ENCODE results near the gene TMEM154. TPM values are rescaled to one million over a fixed set of nuclear protein-coding genes. Genes with fewer than 3 reads are reported as not detected.

TMEM154 gene
- total RNA-seq, 4 donors from 2014 or later: 1.3 to 4.5 (median 2.9) TPM

GRCh38 chr4:152652102-152652501 lies 27.7 kb downstream of the TMEM154 start:
- Histone ChIP-seq H3K27ac (no peak overlapping the region), H3K4me3 (no peak overlapping the region), H3K27me3 (no peaks in the 10 kb centered on the region), H3K9me3 (peaks cover 0 to 2% of the 10 kb centered on the region in 2 donors), H3K4me1 (no peaks in the 10 kb centered on the region), H3K36me3 (no peaks in the 10 kb centered on the region)
- intact Hi-C loops (cut with DNase I; ENCODE audit: low total_unique reads): no loop called here
- no peak for DNase-seq
- TF ChIP-seq CTCF (IDR thresholded peaks at IDR 0.05) (no peak), POLR2A (IDR thresholded peaks at IDR 0.05) (no peak)

- H3K9me3 ChIP-seq: no peaks in the 10 kb centered on the region
- intact Hi-C loops (cut with DNase I; ENCODE audit: low total_unique reads): no loop called here
- no peaks in the 10 kb centered on the region for H3K27me3 ChIP-seq
- TF ChIP-seq POLR2A (IDR thresholded peaks at IDR 0.05) (no peak), CTCF (IDR thresholded peaks at IDR 0.05) (no peak)
- no peaks in the 10 kb centered on the region for H3K36me3 ChIP-seq
- H3K27ac ChIP-seq: no peak overlapping the region
- no peak for DNase-seq
- no peak overlapping the region for H3K4me3 ChIP-seq
- H3K4me1 ChIP-seq: no peaks in the 10 kb centered on the region
Observed at GRCh38 chr4:152651473-152652060, 28.2 kb downstream of the TMEM154 start.

GRCh38 chr4:152646221-152646620 lies 33.6 kb downstream of the TMEM154 start:
- H3K27me3 ChIP-seq: no peaks in the 10 kb centered on the region
- no peak overlapping the region for H3K27ac ChIP-seq
- DNase-seq: no peak
- H3K4me3 ChIP-seq: no peak overlapping the region
- H3K36me3 ChIP-seq: no peaks in the 10 kb centered on the region
- TF ChIP-seq POLR2A (IDR thresholded peaks at IDR 0.05) (no peak), CTCF (IDR thresholded peaks at IDR 0.05) (no peak)
- intact Hi-C loops (cut with DNase I; ENCODE audit: low total_unique reads): no loop called here
- no peaks in the 10 kb centered on the region for H3K9me3 ChIP-seq
- no peaks in the 10 kb centered on the region for H3K4me1 ChIP-seq

GRCh38 chr4:152644130-152644529 lies 35.7 kb downstream of the TMEM154 start:
- no peak for DNase-seq
- no peak overlapping the region for H3K4me3 ChIP-seq
- no peaks in the 10 kb centered on the region for H3K9me3 ChIP-seq
- intact Hi-C loops (cut with DNase I; ENCODE audit: low total_unique reads): no loop called here
- no peaks in the 10 kb centered on the region for H3K4me1 ChIP-seq
- no peaks in the 10 kb centered on the region for H3K36me3 ChIP-seq
- no peak overlapping the region for H3K27ac ChIP-seq
- no peaks in the 10 kb centered on the region for H3K27me3 ChIP-seq
- TF ChIP-seq POLR2A (IDR thresholded peaks at IDR 0.05): no peak
- no peak for TF ChIP-seq CTCF (IDR thresholded peaks at IDR 0.05)

GRCh38 chr4:152643153-152644035 lies 36.4 kb downstream of the TMEM154 start:
- no peaks in the 10 kb centered on the region for H3K36me3 ChIP-seq
- no peaks in the 10 kb centered on the region for H3K4me1 ChIP-seq
- H3K27me3 ChIP-seq: no peaks in the 10 kb centered on the region
- H3K4me3 ChIP-seq: no peak overlapping the region
- H3K27ac ChIP-seq: no peak overlapping the region
- intact Hi-C loops (cut with DNase I; ENCODE audit: low total_unique reads): no loop called here
- H3K9me3 ChIP-seq: no peaks in the 10 kb centered on the region
- no peak for DNase-seq
- TF ChIP-seq POLR2A (IDR thresholded peaks at IDR 0.05) (no peak), CTCF (IDR thresholded peaks at IDR 0.05) (no peak)

Data from uterus (tissue), 4 donors.